ENCODE results near the gene FBN2. TPM values are rescaled to one million over a fixed set of nuclear protein-coding genes. Genes with fewer than 3 reads are reported as not detected.

FBN2 gene
- total RNA-seq, 1 experiment from 2014 or later = 0.42 TPM

DNA sequence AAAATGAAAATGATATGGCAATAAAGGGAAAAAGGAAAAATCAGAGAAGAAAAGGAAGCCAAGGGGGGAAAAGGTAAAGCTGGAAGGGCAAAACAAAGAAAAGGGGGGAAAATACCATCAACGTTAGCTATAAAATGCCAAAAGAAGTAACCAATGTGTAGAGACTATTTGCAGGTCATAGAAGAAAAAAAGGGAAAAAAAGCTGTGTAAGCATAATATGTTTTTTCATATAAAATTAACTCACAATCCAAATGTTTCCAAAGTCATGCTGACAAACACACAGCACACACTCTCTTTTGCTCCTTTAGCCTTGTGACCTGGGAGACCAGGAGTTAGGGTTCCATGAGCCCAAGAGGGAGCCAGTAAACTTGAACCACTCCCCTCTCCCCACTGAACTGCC, 18.2 kb downstream of the FBN2 start:
- TF ChIP-seq, protein P1, sequence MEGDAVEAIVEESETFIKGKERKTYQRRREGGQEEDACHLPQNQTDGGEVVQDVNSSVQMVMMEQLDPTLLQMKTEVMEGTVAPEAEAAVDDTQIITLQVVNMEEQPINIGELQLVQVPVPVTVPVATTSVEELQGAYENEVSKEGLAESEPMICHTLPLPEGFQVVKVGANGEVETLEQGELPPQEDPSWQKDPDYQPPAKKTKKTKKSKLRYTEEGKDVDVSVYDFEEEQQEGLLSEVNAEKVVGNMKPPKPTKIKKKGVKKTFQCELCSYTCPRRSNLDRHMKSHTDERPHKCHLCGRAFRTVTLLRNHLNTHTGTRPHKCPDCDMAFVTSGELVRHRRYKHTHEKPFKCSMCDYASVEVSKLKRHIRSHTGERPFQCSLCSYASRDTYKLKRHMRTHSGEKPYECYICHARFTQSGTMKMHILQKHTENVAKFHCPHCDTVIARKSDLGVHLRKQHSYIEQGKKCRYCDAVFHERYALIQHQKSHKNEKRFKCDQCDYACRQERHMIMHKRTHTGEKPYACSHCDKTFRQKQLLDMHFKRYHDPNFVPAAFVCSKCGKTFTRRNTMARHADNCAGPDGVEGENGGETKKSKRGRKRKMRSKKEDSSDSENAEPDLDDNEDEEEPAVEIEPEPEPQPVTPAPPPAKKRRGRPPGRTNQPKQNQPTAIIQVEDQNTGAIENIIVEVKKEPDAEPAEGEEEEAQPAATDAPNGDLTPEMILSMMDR (IDR thresholded peaks at IDR 0.05 in 2 of 3, conservative IDR thresholded peaks at IDR 0.05 in 1 of 3; ENCODE audit: borderline replicate concordance in 1 of 3, insufficient read depth in 1 of 3, low read depth in 2 of 3, low read length in 2 of 3) = no peak
- TF ChIP-seq SP1 (IDR thresholded peaks at IDR 0.05; ENCODE audit: low read depth) (no peak), ZFX (IDR thresholded peaks at IDR 0.05) (no peak)
- TF ChIP-seq, protein P2, sequence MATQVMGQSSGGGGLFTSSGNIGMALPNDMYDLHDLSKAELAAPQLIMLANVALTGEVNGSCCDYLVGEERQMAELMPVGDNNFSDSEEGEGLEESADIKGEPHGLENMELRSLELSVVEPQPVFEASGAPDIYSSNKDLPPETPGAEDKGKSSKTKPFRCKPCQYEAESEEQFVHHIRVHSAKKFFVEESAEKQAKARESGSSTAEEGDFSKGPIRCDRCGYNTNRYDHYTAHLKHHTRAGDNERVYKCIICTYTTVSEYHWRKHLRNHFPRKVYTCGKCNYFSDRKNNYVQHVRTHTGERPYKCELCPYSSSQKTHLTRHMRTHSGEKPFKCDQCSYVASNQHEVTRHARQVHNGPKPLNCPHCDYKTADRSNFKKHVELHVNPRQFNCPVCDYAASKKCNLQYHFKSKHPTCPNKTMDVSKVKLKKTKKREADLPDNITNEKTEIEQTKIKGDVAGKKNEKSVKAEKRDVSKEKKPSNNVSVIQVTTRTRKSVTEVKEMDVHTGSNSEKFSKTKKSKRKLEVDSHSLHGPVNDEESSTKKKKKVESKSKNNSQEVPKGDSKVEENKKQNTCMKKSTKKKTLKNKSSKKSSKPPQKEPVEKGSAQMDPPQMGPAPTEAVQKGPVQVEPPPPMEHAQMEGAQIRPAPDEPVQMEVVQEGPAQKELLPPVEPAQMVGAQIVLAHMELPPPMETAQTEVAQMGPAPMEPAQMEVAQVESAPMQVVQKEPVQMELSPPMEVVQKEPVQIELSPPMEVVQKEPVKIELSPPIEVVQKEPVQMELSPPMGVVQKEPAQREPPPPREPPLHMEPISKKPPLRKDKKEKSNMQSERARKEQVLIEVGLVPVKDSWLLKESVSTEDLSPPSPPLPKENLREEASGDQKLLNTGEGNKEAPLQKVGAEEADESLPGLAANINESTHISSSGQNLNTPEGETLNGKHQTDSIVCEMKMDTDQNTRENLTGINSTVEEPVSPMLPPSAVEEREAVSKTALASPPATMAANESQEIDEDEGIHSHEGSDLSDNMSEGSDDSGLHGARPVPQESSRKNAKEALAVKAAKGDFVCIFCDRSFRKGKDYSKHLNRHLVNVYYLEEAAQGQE (IDR thresholded peaks at IDR 0.05; ENCODE audit: low read depth) = no peak
- TF ChIP-seq, protein P3, sequence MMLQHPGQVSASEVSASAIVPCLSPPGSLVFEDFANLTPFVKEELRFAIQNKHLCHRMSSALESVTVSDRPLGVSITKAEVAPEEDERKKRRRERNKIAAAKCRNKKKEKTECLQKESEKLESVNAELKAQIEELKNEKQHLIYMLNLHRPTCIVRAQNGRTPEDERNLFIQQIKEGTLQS (IDR thresholded peaks at IDR 0.05) = no peak

More for the DNA sequence above, 18.2 kb downstream of the FBN2 start:
- H3K4me1 ChIP-seq (ENCODE audit: control insufficient read depth in 1 of 2, insufficient read depth in 2 of 2, low read length in 2 of 2) = no peaks in the 10 kb centered on the region
- no peaks in the 10 kb centered on the region for H3K9me3 ChIP-seq (ENCODE audit: control insufficient read depth in 1 of 2, insufficient read depth in 1 of 2, low read depth in 1 of 2, low read length in 2 of 2)
- no peak overlapping the region for H3K4me3 ChIP-seq (replicated peaks in 1 of 2; ENCODE audit: low read depth in 1 of 2, low read length in 2 of 2)
- H3K9ac ChIP-seq (ENCODE audit: low read length) = no peak overlapping the region
- H2AFZ ChIP-seq (ENCODE audit: low read depth, low read length, poor library complexity, severe bottlenecking) = no peak overlapping the region
- POLR2A ChIA-PET = no interaction called here
- no peaks in the 10 kb centered on the region for H3K36me3 ChIP-seq (ENCODE audit: control insufficient read depth in 1 of 2, insufficient read depth in 2 of 2, low read length in 2 of 2)
- RAD21 ChIA-PET (ENCODE audit: low non-redundant PET in 1 of 2, low total read pairs in 2 of 2, uncharacterized antibody in 2 of 2, unreplicated experiment in 2 of 2) = no interaction called here
- no peaks in the 10 kb centered on the region for H4K20me1 ChIP-seq (ENCODE audit: insufficient read depth)
- no peak overlapping the region for H3K4me2 ChIP-seq (ENCODE audit: low read length)
- DNase-seq (ENCODE audit: low read depth, low spot score) (no peak), ATAC-seq (no peak)
- intact Hi-C loops (cut with micrococcal nuclease) = no loop called here
- BruUV-seq (replicated peaks) = no TSS peak
- no peak overlapping the region for H3K27ac ChIP-seq (ENCODE audit: low read depth, low read length)
- H3K9me2 ChIP-seq (ENCODE audit: insufficient read depth) = no peaks in the 10 kb centered on the region
- no peaks in the 10 kb centered on the region for H3K27me3 ChIP-seq (ENCODE audit: insufficient read depth, low read length)
- CTCF ChIA-PET = no interaction called here
- H3K79me2 ChIP-seq (ENCODE audit: insufficient read depth, low read length) = no peaks in the 10 kb centered on the region
